OCI-LY1 (cell line): ENCODE data around the gene OXSR1.

ENCODE experiments used
- CTCF ChIP-seq: fragments of 200-600 bp; sonication (generic), shearing (Covaris generic); IDR thresholded peaks from 2 replicates; pipeline ENCODE4 v1.5.1; 2017; ENCODE audit warnings: mild to moderate bottlenecking, antibody characterized with exemption, low read length, moderate library complexity, mixed read lengths
- EZH2 ChIP-seq: fragments of 200-600 bp; sonication (generic), shearing (Covaris generic); IDR thresholded peaks from 2 replicates; pipeline ENCODE4 v1.8.0; 2017; ENCODE audit warnings: borderline replicate concordance, mixed run types, mild to moderate bottlenecking, antibody characterized with exemption, low read length, moderate library complexity, mixed read lengths

DNA sequence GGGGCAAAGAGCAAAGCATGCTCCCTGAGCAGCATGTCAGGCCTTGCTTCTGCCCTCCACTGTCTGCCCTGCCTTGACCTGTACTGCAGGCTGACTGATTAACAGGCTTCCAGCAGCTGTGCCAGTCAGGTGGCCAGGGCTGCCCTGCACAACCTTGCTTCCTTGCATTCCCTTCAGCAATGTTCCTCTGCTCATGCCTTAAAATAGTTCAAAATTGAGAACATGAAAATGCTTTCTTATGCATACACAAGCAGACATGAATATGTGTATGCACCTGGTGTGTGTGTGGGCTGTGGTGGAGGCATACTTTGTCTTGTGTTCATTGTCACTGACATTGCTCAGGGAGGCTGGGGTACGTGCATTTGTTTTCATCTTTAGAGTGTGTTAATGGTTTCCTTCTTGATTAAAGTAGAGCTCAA is 99.0 kb downstream of the OXSR1 start:
- TF ChIP-seq CTCF (no peak), EZH2 (no peak)
